Breast epithelium (tissue), 4 donors: Measurements from ENCODE around the gene CMC4. TPM values are rescaled to one million over a fixed set of nuclear protein-coding genes. Genes with fewer than 3 reads are reported as not detected.

Experiments
- DNase-seq, 2 donors: peaks; one replicate each; pipeline ENCODE4 v3.0.0-alpha.2; 2019; ENCODE audit warnings: low spot score in 2 of 2
- H3K27ac ChIP-seq, 2 donors: fragments of 200-600 bp; sonication (generic) in 1 of 2; one replicate each; pipeline ENCODE4 v1.5.1; 2016 to 2019; ENCODE audit warnings: mild to moderate bottlenecking in 1 of 2
- H3K27me3 ChIP-seq, 2 donors: fragments of 200-600 bp; sonication (generic) in 1 of 2; one replicate each; pipeline versions ENCODE4 v1.5.1 to v1.6.0; 2017 to 2019; ENCODE audit warnings: control low read depth in 1 of 2, mild to moderate bottlenecking in 1 of 2
- H3K36me3 ChIP-seq: fragments of 200-600 bp; one replicate; pipeline ENCODE4 v1.5.1; 2019
- H3K4me1 ChIP-seq, 2 donors: fragments of 200-600 bp; sonication (generic); one replicate each; pipeline ENCODE4 v1.5.1; 2016 to 2019; ENCODE audit warnings: control low read depth in 1 of 2
- H3K4me3 ChIP-seq, 3 donors: fragments of 200-600 bp; sonication (generic); 1 replicate in 2 of 3; 2 replicates in 1 of 3; pipeline ENCODE4 v1.5.1; 2016 to 2019; ENCODE audit warnings: mild to moderate bottlenecking in 3 of 3, moderate library complexity in 2 of 3
- H3K9me3 ChIP-seq, 2 donors: fragments of 200-600 bp; sonication (generic) in 1 of 2; one replicate each; pipeline ENCODE4 v1.5.1; 2016 to 2019; ENCODE audit warnings: control low read depth in 1 of 2
- CTCF ChIP-seq, 3 donors: fragments of 450-650 bp; IDR thresholded peaks; one replicate each; pipeline ENCODE4 v1.5.1; 2016 to 2017; ENCODE audit warnings: antibody characterized with exemption in 3 of 3, mild to moderate bottlenecking in 3 of 3, moderate library complexity in 3 of 3
- POLR2A ChIP-seq: fragments of 450-650 bp; IDR thresholded peaks from one replicate; pipeline ENCODE4 v1.6.1; 2016; ENCODE audit warnings: antibody characterized with exemption, mild to moderate bottlenecking, moderate library complexity
- POLR2AphosphoS5 ChIP-seq, 3 donors: sonication (generic); formaldehyde crosslinking; IDR thresholded peaks; one replicate each; pipeline ENCODE4 v1.6.1; 2017; ENCODE audit warnings: antibody characterized with exemption in 3 of 3
- intact Hi-C: fragments of 100-400 bp; cut with DNase I; formaldehyde crosslinking; loops from one replicate; pipeline ENCODE4 v1.15.1; 2023; ENCODE audit warnings: low total_unique reads
- total RNA-seq, 3 donors: library from RNA; depleted of rRNA; stranded (reverse); fragments of >200 nt; gene quantifications; one replicate each; pipeline ENCODE4 v1.1.0, GENCODE V29; 2016

CMC4 gene
- total RNA-seq, 3 donors from 2014 or later, result 18.7 to 27.2 (median 19.3) TPM

- Histone ChIP-seq H3K4me3 (no peak overlapping the region), H3K9me3 (no peaks in the 10 kb centered on the region), H3K4me1 (no peaks in the 10 kb centered on the region), H3K36me3 (no peaks in the 10 kb centered on the region), H3K27me3 (no peaks in the 10 kb centered on the region), H3K27ac (no peak overlapping the region)
- no peak for DNase-seq
- no peak for TF ChIP-seq CTCF (IDR thresholded peaks at IDR 0.05)
- no peak for TF ChIP-seq POLR2A
- no peak for TF ChIP-seq POLR2AphosphoS5 (IDR thresholded peaks at IDR 0.05)
- intact Hi-C loops, result no loop called here
These were observed 35.0 kb upstream of the CMC4 start for GRCh38 chrX:155105919-155106318.

DNA sequence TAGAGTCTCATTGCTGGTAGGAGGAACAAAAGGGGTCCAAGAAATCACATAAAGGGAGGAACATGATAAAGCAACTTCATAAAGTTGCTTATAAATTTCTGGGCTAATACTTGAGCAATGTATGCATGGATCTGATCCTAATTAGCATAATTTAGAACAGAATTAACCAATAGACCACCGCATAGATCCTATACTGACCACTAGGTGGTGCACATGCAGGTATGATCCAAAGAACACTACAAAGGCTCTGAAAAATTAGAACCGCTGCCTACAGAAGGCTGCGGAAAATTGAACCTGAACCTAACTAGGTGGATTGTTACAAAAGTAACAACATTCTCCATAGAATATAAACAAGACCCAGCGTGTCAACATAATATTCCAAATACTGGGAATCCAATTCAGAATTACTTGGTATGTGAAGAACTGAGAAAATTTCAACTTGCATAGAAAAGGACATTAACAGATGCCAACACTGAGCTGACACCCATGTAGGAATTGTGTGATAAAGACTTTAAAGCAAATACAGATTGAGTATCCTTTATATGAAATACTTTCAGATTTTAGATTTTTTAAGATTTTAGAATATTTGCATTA lies 23.6 kb upstream of the CMC4 start:
- DNase-seq, result no peak
- no peaks in the 10 kb centered on the region for H3K9me3 ChIP-seq
- H3K36me3 ChIP-seq, result no peaks in the 10 kb centered on the region
- TF ChIP-seq CTCF (IDR thresholded peaks at IDR 0.05) (peak in 1 of 3 donors; percentile 41), POLR2AphosphoS5 (IDR thresholded peaks at IDR 0.05) (no peak)
- no peaks in the 10 kb centered on the region for H3K4me1 ChIP-seq
- intact Hi-C loops, result no loop called here
- H3K27ac ChIP-seq, result no peak overlapping the region
- H3K4me3 ChIP-seq, result no peak overlapping the region
- no peaks in the 10 kb centered on the region for H3K27me3 ChIP-seq

- Histone ChIP-seq H3K9me3 (no peaks in the 10 kb centered on the region), H3K36me3 (no peaks in the 10 kb centered on the region), H3K4me3 (no peak overlapping the region), H3K27me3 (no peaks in the 10 kb centered on the region), H3K4me1 (no peaks in the 10 kb centered on the region), H3K27ac (no peak overlapping the region)
- no peak for TF ChIP-seq CTCF (IDR thresholded peaks at IDR 0.05)
- TF ChIP-seq POLR2AphosphoS5 (IDR thresholded peaks at IDR 0.05), result no peak
- no peak for TF ChIP-seq POLR2A
- intact Hi-C loops, result no loop called here
- DNase-seq, result no peak
These were observed 16.2 kb upstream of the CMC4 start for GRCh38 chrX:155086961-155087735.

DNA sequence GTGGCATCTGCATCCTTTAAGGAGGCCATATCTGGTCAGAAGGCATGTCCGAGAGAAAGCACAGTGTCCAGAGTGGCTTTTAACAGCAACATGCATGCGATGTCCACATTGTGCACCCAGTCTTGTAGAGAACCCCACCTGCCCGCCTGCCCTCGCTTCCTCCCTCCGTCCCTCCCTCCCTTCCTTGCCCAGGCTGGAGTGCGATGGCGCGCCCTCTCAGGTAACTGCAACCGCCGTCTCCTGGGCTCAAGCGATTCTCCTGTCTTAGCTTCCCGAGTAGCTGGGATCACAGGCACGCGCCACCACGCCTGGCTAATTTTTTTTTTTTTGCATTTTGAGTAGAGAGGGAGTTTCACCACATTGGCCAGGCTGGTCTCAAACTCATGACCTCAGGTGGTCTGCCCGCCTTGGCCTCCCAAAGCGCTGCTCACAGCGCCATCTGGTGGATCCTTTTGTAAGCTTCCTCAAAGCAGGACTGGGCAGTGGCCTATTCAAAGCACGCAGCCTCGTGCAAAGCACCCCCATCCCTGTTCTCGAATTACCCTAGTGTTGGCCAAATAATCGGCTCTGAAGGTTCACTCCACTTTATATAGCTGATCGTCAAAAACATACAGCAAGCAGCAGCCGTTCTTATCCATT lies 15.4 kb upstream of the CMC4 start:
- Histone ChIP-seq H3K27me3 (no peaks in the 10 kb centered on the region), H3K9me3 (no peaks in the 10 kb centered on the region), H3K4me3 (no peak overlapping the region), H3K36me3 (no peaks in the 10 kb centered on the region), H3K27ac (no peak overlapping the region), H3K4me1 (no peaks in the 10 kb centered on the region)
- DNase-seq, result no peak
- intact Hi-C loops, result no loop called here
- no peak for TF ChIP-seq POLR2A
- no peak for TF ChIP-seq POLR2AphosphoS5 (IDR thresholded peaks at IDR 0.05)
- TF ChIP-seq CTCF (IDR thresholded peaks at IDR 0.05), result no peak

DNA sequence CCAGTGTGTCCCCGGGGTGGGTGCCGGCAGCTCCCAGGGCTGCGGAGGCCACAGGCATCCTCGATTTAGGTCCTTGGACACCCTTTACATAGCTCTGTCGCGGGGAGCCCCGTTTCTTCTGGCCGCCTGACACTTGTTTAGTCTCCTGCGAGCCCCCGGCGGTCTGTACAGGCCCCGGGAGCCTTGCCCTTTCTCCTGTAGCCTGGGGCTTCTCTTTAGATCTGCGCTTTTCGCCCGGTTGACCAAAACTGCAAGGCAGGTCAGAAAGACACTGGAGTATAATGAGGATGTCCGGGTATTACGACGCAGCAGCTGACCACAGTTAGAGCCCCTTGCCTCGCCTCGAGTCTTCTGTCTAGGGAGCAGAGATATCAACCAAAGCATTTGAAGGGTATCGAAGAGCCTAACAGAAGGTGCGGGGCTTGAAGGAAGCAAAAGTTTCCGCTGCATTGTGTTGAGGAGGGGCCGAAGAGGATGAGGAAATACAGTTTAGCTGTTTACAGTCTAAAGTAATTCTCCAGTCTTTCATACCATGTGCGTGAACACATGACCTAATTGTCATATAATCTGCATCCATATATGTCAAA lies 851 bp upstream of the CMC4 start:
- Histone ChIP-seq H3K9me3 (no peaks in the 10 kb centered on the region), H3K4me1 (no peaks in the 10 kb centered on the region), H3K27ac (peak overlapping the region; percentile 73 to 89), H3K4me3 (peak overlapping the region; percentile 51 to 78 (median 57)), H3K36me3 (no peaks in the 10 kb centered on the region), H3K27me3 (no peaks in the 10 kb centered on the region)
- intact Hi-C loops, result no loop called here
- DNase-seq, result no peak
- TF ChIP-seq POLR2AphosphoS5 (IDR thresholded peaks at IDR 0.05) (peak in 1 of 3 donors; percentile 2), CTCF (IDR thresholded peaks at IDR 0.05) (no peak), POLR2A (no peak)
